WTC11 (cell line): Measurements from ENCODE around the gene CBFA2T3. TPM values are rescaled to one million over a fixed set of nuclear protein-coding genes. Genes with fewer than 3 reads are reported as not detected.
A peak's percentile ranks its signal among the peaks of the same experiment; 100 is the strongest.

Source experiments
- ATAC-seq: fragments of 200-7000 bp; cut with Tn5 transposase; 2 replicates; pipeline ENCODE4 v1.10.0; 2021; ENCODE audit warnings: mild to moderate bottlenecking, moderate library complexity
- CTCF ChIA-PET: fragments of 300-600 bp; sonication (Branson Sonifier 250); formaldehyde crosslinking; loops from one replicate; lab custom pipeline; 2021; ENCODE audit warnings: antibody characterized with exemption; lab: Charles Lee
- POLR2A ChIA-PET: fragments of 350-600 bp; sonication (Branson Sonifier 250); formaldehyde crosslinking; loops from one replicate; lab custom pipeline; 2021; ENCODE audit warnings: antibody characterized with exemption; lab: Charles Lee
- DNase-seq: peaks from one replicate; pipeline ENCODE4 v3.0.0; 2021; ENCODE audit warnings: low spot score
- H3K27ac Mint-ChIP-seq: 2 replicates; pipeline ENCODE4 v1.8.0; 2021; ENCODE audit warnings: mixed read lengths
- H3K27me3 Mint-ChIP-seq: 2 replicates; pipeline ENCODE4 v1.8.0; 2021; ENCODE audit warnings: low read depth, mild to moderate bottlenecking, moderate library complexity, mixed read lengths
- H3K36me3 Mint-ChIP-seq: 2 replicates; pipeline ENCODE4 v1.8.0; 2021; ENCODE audit warnings: mixed read lengths
- H3K4me1 Mint-ChIP-seq: 2 replicates; pipeline ENCODE4 v1.8.0; 2022; ENCODE audit warnings: mixed read lengths
- H3K4me3 Mint-ChIP-seq: 2 replicates; pipeline ENCODE4 v1.8.0; 2021; ENCODE audit warnings: mild to moderate bottlenecking, moderate library complexity, mixed read lengths
- H3K9me3 Mint-ChIP-seq: 2 replicates; pipeline ENCODE4 v1.8.0; 2021; ENCODE audit warnings: mixed read lengths
- FOXP1 ChIP-seq: sonication (generic); formaldehyde crosslinking; IDR thresholded peaks from 2 replicates; pipeline ENCODE4 v1.8.0; 2022; ENCODE audit warnings: missing genetic modification reagents, mild to moderate bottlenecking, moderate library complexity, borderline replicate concordance
- FOXP4 ChIP-seq: sonication (generic); formaldehyde crosslinking; IDR thresholded peaks from 2 replicates; pipeline ENCODE4 v1.8.0; 2022; ENCODE audit warnings: mild to moderate bottlenecking, missing genetic modification reagents
- IRF1 ChIP-seq: sonication (generic); formaldehyde crosslinking; IDR thresholded peaks from 2 replicates; pipeline ENCODE4 v1.8.0; 2023; ENCODE audit warnings: missing genetic modification reagents
- IRF2 ChIP-seq: sonication (generic); formaldehyde crosslinking; IDR thresholded peaks from 2 replicates; pipeline ENCODE4 v1.8.0; 2022; ENCODE audit warnings: low read depth, missing genetic modification reagents, borderline replicate concordance
- JUN ChIP-seq: sonication (generic); formaldehyde crosslinking; IDR thresholded peaks from 2 replicates; pipeline ENCODE4 v1.8.0; 2023; ENCODE audit warnings: mild to moderate bottlenecking, missing genetic modification reagents
- KAT7 ChIP-seq: sonication (generic); formaldehyde crosslinking; IDR thresholded peaks from 2 replicates; pipeline ENCODE4 v1.8.1; 2023; ENCODE audit warnings: missing genetic modification reagents, mild to moderate bottlenecking, borderline replicate concordance
- MAX ChIP-seq: sonication (generic); formaldehyde crosslinking; IDR thresholded peaks from 2 replicates; pipeline ENCODE4 v1.8.0; 2022; ENCODE audit warnings: mild to moderate bottlenecking, missing genetic modification reagents
- MYBL2 ChIP-seq: sonication (generic); formaldehyde crosslinking; IDR thresholded peaks from 2 replicates; pipeline ENCODE4 v1.8.1; 2023; ENCODE audit warnings: mild to moderate bottlenecking, moderate library complexity, missing genetic modification reagents
- OVOL2 ChIP-seq: fragments of 250-450 bp; sonication (Bioruptor Pico); IDR thresholded peaks from 2 replicates; pipeline ENCODE4 v1.9.0; 2021; ENCODE audit warnings: mild to moderate bottlenecking, borderline replicate concordance
- SMAD3 ChIP-seq: sonication (generic); formaldehyde crosslinking; IDR thresholded peaks from 2 replicates; pipeline ENCODE4 v1.8.0; 2022; ENCODE audit warnings: missing genetic modification reagents, mild to moderate bottlenecking, borderline replicate concordance
- SP1 ChIP-seq: sonication (generic); formaldehyde crosslinking; conservative IDR thresholded peaks from 2 replicates; pipeline ENCODE4 v1.8.1; 2022; ENCODE audit warnings: missing genetic modification reagents
- TEAD1 ChIP-seq: sonication (generic); formaldehyde crosslinking; IDR thresholded peaks from 2 replicates; pipeline ENCODE4 v1.8.0; 2022; ENCODE audit warnings: mild to moderate bottlenecking, missing genetic modification reagents
- TEAD4 ChIP-seq: sonication (generic); formaldehyde crosslinking; IDR thresholded peaks from 2 replicates; pipeline ENCODE4 v1.8.0; 2022; ENCODE audit warnings: mild to moderate bottlenecking, missing genetic modification reagents
- USF2 ChIP-seq: sonication (generic); formaldehyde crosslinking; IDR thresholded peaks from 2 replicates; pipeline ENCODE4 v1.8.1; 2023; ENCODE audit warnings: mild to moderate bottlenecking, missing genetic modification reagents, moderate library complexity
- ZBTB21 ChIP-seq: sonication (generic); formaldehyde crosslinking; IDR thresholded peaks from 2 replicates; pipeline ENCODE4 v1.8.1; 2023; ENCODE audit warnings: mild to moderate bottlenecking, missing genetic modification reagents, borderline replicate concordance
- ZNF423 ChIP-seq: fragments of 250-450 bp; sonication (Bioruptor Pico); IDR thresholded peaks from 2 replicates; pipeline ENCODE4 v2.1.2; 2022; ENCODE audit warnings: mild to moderate bottlenecking, moderate library complexity
- ZNF425 ChIP-seq: fragments of 250-450 bp; sonication (Bioruptor Pico); conservative IDR thresholded peaks from 2 replicates; pipeline ENCODE4 v1.9.0; 2021; ENCODE audit warnings: mild to moderate bottlenecking
- ZNF512 ChIP-seq: sonication (generic); formaldehyde crosslinking; IDR thresholded peaks from 2 replicates; pipeline ENCODE4 v1.8.1; 2022; ENCODE audit warnings: missing genetic modification reagents, borderline replicate concordance
- ZNF532 ChIP-seq: fragments of 250-450 bp; sonication (Bioruptor Pico); IDR thresholded peaks from 2 replicates; pipeline ENCODE4 v1.9.0; 2021; ENCODE audit warnings: mild to moderate bottlenecking, borderline replicate concordance
- ZNF671 ChIP-seq: fragments of 250-450 bp; sonication (Bioruptor Pico); IDR thresholded peaks from 2 replicates; pipeline ENCODE4 v1.8.0; 2021; ENCODE audit warnings: mild to moderate bottlenecking
- ZSCAN18 ChIP-seq: fragments of 250-450 bp; sonication (Bioruptor Pico); IDR thresholded peaks from 2 replicates; pipeline ENCODE4 v2.1.2; 2022; ENCODE audit warnings: mild to moderate bottlenecking, moderate library complexity
- total RNA-seq: library from RNA; stranded (reverse); gene quantifications from 3 replicates; pipeline ENCODE4 v1.2.3, GENCODE V29; 2021

Gene CBFA2T3
- total RNA-seq, 1 experiment from 2014 or later, result 2.6 TPM

- no peak for TF ChIP-seq ZSCAN18 (CRISPR knock-in tag)
- TF ChIP-seq, all 79 proteins: peak for 0
These were observed 137.0 kb downstream of the CBFA2T3 start (continued) for GRCh38 chr16:88839745-88840599.

- no peak for TF ChIP-seq FOXP1 (CRISPR knock-in tag)
- TF ChIP-seq FOXP4 (CRISPR knock-in tag), result no peak
- no peak for TF ChIP-seq USF2 (CRISPR knock-in tag)
- TF ChIP-seq SMAD3 (CRISPR knock-in tag), result no peak
- no peak for TF ChIP-seq ZNF425 (CRISPR knock-in tag)
- TF ChIP-seq KAT7 (CRISPR knock-in tag), result no peak
- no peak for TF ChIP-seq ZNF532 (CRISPR knock-in tag)
- no peak for TF ChIP-seq SP1 (CRISPR knock-in tag)
- no peak for TF ChIP-seq TEAD4 (CRISPR knock-in tag)
- TF ChIP-seq TEAD1, result no peak
- TF ChIP-seq ZNF423, result no peak
- TF ChIP-seq ZNF512, result no peak
- no peak for TF ChIP-seq MAX (CRISPR knock-in tag)
- no peak for TF ChIP-seq OVOL2
- TF ChIP-seq IRF2, result no peak
- no peak for TF ChIP-seq MYBL2 (CRISPR knock-in tag)
- no peak for TF ChIP-seq ZNF671 (CRISPR knock-in tag)
- TF ChIP-seq ZBTB21 (CRISPR knock-in tag), result no peak
- no peak for TF ChIP-seq JUN (CRISPR knock-in tag)
- TF ChIP-seq IRF1 (CRISPR knock-in tag), result no peak
- Mint-ChIP-seq H3K27me3 (no peaks in the 10 kb centered on the region), H3K4me1 (no peaks in the 10 kb centered on the region), H3K4me3 (no peak overlapping the region), H3K27ac (no peak overlapping the region), H3K9me3 (no peaks in the 10 kb centered on the region), H3K36me3 (peaks cover 6% of the 10 kb centered on the region)
- peak; percentile 22 for DNase-seq
- CTCF ChIA-PET, result interaction anchor here (1.0 to 2.2 kb wide), 3 partner anchors 18 to 102 kb away, joined by 4 to 8 read pairs (median 5); partner anchors contain the start of genes GALNS and TRAPPC2L
- POLR2A ChIA-PET, result no interaction called here
- no peak for ATAC-seq
These were observed 137.9 kb downstream of the CBFA2T3 start for GRCh38 chr16:88839026-88839529.
